ENCODE data around the gene CXCL12. TPM values are rescaled to one million over a fixed set of nuclear protein-coding genes. Genes with fewer than 3 reads are reported as not detected.

CXCL12 gene
- total RNA-seq, 1 donor from 2014 or later = 137 TPM

DNA sequence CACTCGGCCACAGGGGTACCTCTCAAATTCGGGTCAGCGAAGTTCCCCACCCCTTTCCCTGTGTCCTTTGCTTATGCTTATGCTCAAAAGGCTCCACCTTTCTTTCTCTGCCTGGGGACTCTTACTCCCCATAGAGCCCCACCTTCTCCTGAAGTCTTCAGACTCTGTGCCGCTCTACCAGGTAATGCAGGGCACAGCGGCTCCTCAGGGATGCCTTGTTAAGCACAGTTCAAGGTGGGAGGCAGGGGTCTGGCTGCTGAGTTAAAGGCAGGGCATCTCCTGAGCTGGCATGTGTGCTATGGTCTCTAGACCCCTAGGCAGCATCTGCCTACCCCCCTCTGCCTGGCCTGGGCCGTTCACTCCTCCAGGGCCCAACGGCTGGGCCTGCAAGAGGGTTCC is 3.0 kb upstream of the CXCL12 start:
- Mint-ChIP-seq H3K27me3 (peaks cover 38% of the 10 kb centered on the region), H3K4me3 (no peak overlapping the region), H3K36me3 (no peaks in the 10 kb centered on the region), H3K4me1 (ENCODE audit: unreplicated experiment) (peaks cover 9% of the 10 kb centered on the region), H3K9me3 (no peaks in the 10 kb centered on the region), H3K27ac (no peak overlapping the region)
- DNase-seq (ENCODE audit: extremely low spot score, unreplicated experiment) = peak; percentile 55
- TF ChIP-seq CTCF (conservative IDR thresholded peaks at IDR 0.05) = no peak

DNA sequence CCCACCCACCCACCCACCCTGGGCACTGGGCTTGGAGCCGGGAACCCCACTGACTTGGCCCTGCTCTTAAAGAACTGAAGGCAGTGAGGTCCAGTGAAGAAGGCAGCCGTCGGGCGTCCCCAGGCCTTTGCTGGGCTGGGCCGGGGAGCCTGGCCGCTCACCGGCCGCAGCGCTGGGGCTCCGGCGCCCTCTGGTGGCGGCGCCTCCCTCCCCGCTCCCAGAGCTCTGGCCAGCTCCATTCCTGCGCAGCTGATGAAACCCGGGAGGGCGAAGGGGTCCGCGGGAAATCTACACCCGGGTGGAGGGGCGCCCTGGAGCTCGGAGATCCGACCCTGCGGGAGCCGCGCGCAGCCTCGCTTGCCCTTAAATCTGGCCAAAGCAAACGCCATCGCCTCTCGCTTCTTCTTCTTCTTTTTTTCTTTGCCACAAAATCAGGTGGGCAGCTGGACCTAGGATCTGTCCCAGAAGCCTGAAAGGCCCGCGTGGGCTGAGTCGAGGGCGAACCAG is 1.7 kb upstream of the CXCL12 start:
- DNase-seq (ENCODE audit: extremely low spot score, unreplicated experiment) = peak; percentile 82
- H3K36me3 Mint-ChIP-seq = no peaks in the 10 kb centered on the region
- peaks cover 41% of the 10 kb centered on the region for H3K27me3 Mint-ChIP-seq
- peak overlapping the region; percentile 49 for H3K4me3 Mint-ChIP-seq
- H3K4me1 Mint-ChIP-seq (ENCODE audit: unreplicated experiment) = peaks cover 12% of the 10 kb centered on the region
- H3K9me3 Mint-ChIP-seq = no peaks in the 10 kb centered on the region
- H3K27ac Mint-ChIP-seq = no peak overlapping the region
- TF ChIP-seq CTCF (conservative IDR thresholded peaks at IDR 0.05) = peak; percentile 95

DNA sequence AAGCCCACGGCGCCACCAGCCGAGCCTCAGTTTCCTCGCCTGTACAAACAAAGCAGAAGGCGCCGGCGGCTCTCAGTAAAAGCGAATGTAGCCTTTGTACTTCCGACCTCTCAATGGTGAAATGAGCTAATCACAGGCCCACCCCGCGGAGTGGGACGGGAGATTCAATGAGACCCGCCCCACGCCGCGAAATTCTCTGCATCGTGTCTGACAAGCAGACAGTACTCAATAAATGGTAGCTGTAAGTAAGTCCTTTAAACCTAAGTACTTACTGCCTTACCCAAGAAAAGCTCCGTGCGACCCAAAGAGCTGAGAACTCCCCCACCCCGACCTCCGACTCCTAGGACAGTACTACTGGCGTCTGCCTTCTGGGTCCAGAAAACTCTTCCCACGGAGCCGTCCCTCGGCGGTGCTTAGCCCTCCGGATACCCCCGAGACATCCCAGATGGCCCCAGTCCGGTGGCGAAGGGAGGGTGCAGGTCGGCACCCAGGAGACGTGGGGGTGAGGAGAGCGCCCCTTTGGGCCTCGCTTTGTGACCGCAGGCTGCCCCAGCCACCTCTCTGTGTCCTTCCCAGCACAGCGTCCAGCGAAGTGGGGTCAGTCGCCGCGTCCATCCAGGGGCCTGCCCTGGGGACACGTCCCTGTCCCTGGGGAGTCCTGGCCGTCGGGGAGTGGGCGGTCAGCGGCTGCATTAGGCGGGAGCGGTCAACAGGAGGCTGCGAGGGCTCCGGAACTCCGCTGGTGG is 972 bp upstream of the CXCL12 start:
- peak; percentile 69 for DNase-seq (ENCODE audit: extremely low spot score, unreplicated experiment)
- H3K4me3 Mint-ChIP-seq = peak overlapping the region; percentile 86
- no peak for TF ChIP-seq CTCF (conservative IDR thresholded peaks at IDR 0.05)
- no peak overlapping the region for H3K27ac Mint-ChIP-seq
- no peaks in the 10 kb centered on the region for H3K9me3 Mint-ChIP-seq
- peaks cover 13% of the 10 kb centered on the region for H3K4me1 Mint-ChIP-seq (ENCODE audit: unreplicated experiment)
- no peaks in the 10 kb centered on the region for H3K36me3 Mint-ChIP-seq
- H3K27me3 Mint-ChIP-seq = peaks cover 42% of the 10 kb centered on the region

DNA sequence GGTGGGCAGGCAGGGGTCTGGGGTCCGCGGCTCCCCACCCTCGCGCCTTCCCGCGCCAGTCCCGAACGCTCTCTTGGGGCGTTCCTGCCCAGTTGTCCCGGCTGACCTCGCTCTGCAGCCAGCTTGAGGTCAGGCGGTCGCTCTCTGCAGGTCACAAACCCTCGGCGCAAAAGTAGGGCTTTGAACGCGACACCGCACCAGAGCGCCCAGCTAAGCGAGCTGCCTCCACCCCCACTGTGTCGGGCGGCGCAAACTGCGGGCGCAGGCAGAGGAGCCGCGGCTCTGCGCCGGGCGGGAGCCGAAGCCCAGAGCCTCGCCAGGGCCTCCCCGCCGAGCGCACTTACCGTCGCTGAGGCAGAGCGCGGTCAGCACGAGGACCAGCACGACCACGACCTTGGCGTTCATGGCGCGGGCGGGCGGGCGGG is 284 bp downstream of the CXCL12 start:
- Mint-ChIP-seq H3K4me3 (peak overlapping the region; percentile 91), H3K4me1 (ENCODE audit: unreplicated experiment) (peaks cover 23% of the 10 kb centered on the region), H3K9me3 (no peaks in the 10 kb centered on the region), H3K27me3 (peaks cover 52% of the 10 kb centered on the region), H3K27ac (no peak overlapping the region), H3K36me3 (peaks cover 11% of the 10 kb centered on the region)
- no peak for DNase-seq (ENCODE audit: extremely low spot score, unreplicated experiment)
- no peak for TF ChIP-seq CTCF (conservative IDR thresholded peaks at IDR 0.05)

DNA sequence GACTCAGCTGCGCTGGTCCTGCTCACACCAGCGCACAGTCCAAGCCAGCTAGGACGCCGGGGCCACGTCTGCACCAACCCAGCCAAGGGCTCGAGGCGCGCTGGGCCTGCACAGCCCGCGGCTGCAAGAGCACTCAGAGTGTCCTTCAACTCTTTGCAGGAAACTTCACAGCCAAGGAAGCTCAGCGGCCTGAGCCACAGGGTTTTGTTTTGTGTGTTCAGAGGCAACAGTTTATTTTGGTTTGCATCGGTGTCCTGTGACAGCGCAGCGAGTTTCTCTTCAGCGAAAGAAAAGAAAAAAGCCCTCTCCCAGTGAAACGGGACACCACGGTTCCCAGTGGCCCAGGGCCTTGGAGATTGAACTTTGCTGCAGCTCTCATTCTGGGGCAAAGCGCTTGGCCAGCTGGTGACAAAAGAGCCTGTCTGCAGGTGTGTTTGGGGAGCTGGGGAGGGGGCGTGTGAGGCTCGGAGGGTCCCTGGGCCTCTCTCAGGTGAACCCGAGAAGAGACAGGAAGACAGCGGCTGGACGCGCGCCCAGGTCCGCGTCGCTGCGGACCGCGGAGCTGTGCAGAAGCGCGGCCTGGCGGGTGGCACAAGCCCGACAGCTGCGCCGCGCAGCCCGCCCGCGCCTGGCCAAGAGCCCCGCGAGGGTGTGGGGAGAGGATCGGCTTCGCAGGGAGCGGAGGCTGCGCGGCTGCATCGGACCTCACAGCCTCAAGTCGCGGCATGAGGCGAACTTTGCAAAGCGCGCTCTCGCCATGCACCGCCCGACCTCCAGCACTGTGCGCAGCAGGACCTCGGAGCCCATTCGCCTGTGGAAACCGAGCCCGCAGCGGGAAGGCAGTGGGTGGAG is 922 bp downstream of the CXCL12 start:
- TF ChIP-seq CTCF (conservative IDR thresholded peaks at IDR 0.05) = no peak
- no peak overlapping the region for H3K27ac Mint-ChIP-seq
- peak; percentile 71 for DNase-seq (ENCODE audit: extremely low spot score, unreplicated experiment)
- H3K27me3 Mint-ChIP-seq = peaks cover 55% of the 10 kb centered on the region
- peaks cover 11% of the 10 kb centered on the region for H3K36me3 Mint-ChIP-seq
- peak overlapping the region; percentile 91 for H3K4me3 Mint-ChIP-seq
- no peaks in the 10 kb centered on the region for H3K9me3 Mint-ChIP-seq
- peaks cover 23% of the 10 kb centered on the region for H3K4me1 Mint-ChIP-seq (ENCODE audit: unreplicated experiment)
